ENCODE data around the gene MOB1B. TPM values are rescaled to one million over a fixed set of nuclear protein-coding genes. Genes with fewer than 3 reads are reported as not detected.
"Not testable (repeated sequence)": the region's sequence is repeated elsewhere in the genome, so short reads cannot be mapped to it uniquely, and the experiment has no call there.

MOB1B gene
- total and polyA plus RNA-seq, 4 donors: 13.3 to 36.0 (median 25.7) TPM

DNA sequence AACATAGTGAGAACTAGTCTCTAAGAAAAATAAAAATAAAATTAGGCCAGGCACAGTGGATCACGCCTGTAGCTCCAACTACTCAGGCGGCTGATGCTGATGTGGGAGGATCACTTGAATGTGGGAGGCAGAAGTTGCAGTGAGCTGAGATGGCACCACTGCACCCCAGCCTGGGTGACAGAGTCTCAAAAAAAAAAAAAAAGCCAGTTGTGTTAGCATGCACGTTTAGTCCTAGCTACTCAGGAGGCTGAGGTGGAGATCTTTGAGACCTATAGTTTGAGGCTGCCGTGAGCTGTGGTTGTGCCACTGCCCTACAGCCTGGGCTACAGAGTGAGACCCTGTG lies 93.8 kb downstream of the MOB1B start:
- H3K36me3 ChIP-seq (ENCODE audit: control insufficient read depth, insufficient read depth, low read length): peaks cover 4% of the 10 kb centered on the region
- 38% methylated on average over 4 of the region's 4 CpGs for WGBS (ENCODE audit: insufficient coverage)
- H3K27me3 ChIP-seq (ENCODE audit: control insufficient read depth, insufficient read depth, low read length): no peaks in the 10 kb centered on the region
- H3K4me1 ChIP-seq (ENCODE audit: control insufficient read depth, insufficient read depth, low read length): peaks cover 12% of the 10 kb centered on the region
- H3K27ac ChIP-seq (ENCODE audit: low read depth, low read length): no peak overlapping the region
- H3K9me3 ChIP-seq (ENCODE audit: control insufficient read depth, insufficient read depth, low read length): no peaks in the 10 kb centered on the region
- no peak overlapping the region for H3K4me3 ChIP-seq (ENCODE audit: low read depth, low read length)
- no peak for DNase-seq (ENCODE audit: low read depth in 4 of 6, low spot score in 6 of 6)

DNA sequence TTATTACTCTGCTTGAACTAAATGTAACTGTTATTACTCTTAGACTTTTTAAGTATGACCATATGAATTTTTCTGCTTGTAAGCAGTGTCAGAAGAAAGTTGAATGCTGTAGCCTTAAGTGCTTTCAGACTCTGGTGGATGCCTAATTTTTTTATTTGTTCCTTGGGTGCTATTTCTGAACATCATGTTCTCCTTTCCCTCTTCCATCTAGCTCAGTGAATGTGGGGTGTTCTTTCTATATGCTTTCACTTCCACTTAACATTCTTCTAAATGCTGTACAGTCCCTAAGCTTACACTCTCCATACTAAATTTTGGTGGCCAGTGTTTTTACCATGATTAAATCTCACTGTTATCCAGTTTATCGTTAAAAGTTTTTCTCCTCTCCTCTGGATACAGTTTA lies 94.9 kb downstream of the MOB1B start:
- WGBS (ENCODE audit: insufficient coverage): no CpG with 5 or more reads among the region's 1 CpG

DNA sequence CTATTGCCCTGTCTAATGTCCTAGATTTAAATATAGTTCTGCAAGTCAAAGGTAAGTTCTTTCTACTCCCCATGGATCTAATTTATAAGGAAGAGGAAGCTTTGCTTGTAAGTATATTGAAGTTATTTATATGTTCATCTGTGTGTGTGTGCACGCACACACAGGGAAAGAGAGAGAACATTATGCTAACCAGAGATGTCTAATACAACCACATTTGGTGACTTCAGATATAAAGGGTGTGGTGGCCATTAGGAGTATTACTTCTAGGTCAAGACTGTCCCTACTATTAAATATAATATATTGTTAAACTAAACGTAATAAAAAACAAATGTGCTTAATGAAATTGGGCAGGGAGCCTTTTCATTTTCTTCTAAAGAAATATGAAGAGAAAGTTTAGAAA lies 95.4 kb downstream of the MOB1B start:
- no CpG with 5 or more reads among the region's 2 CpGs for WGBS (ENCODE audit: insufficient coverage)
- no peak overlapping the region for H3K4me3 ChIP-seq (ENCODE audit: low read depth, low read length)
- H3K4me1 ChIP-seq (ENCODE audit: control insufficient read depth, insufficient read depth, low read length): peaks cover 12% of the 10 kb centered on the region
- DNase-seq (ENCODE audit: low read depth in 4 of 6, low spot score in 6 of 6): no peak
- no peaks in the 10 kb centered on the region for H3K27me3 ChIP-seq (ENCODE audit: control insufficient read depth, insufficient read depth, low read length)
- H3K9me3 ChIP-seq (ENCODE audit: control insufficient read depth, insufficient read depth, low read length): no peaks in the 10 kb centered on the region
- H3K27ac ChIP-seq (ENCODE audit: low read depth, low read length): no peak overlapping the region
- peaks cover 4% of the 10 kb centered on the region for H3K36me3 ChIP-seq (ENCODE audit: control insufficient read depth, insufficient read depth, low read length)

More for the DNA sequence above, 94.9 kb downstream of the MOB1B start:
- DNase-seq (ENCODE audit: low read depth in 4 of 6, low spot score in 6 of 6): no peak
- Histone ChIP-seq H3K27me3 (ENCODE audit: control insufficient read depth, insufficient read depth, low read length) (no peaks in the 10 kb centered on the region), H3K4me1 (ENCODE audit: control insufficient read depth, insufficient read depth, low read length) (peaks cover 12% of the 10 kb centered on the region), H3K9me3 (ENCODE audit: control insufficient read depth, insufficient read depth, low read length) (no peaks in the 10 kb centered on the region), H3K36me3 (ENCODE audit: control insufficient read depth, insufficient read depth, low read length) (peaks cover 4% of the 10 kb centered on the region), H3K27ac (ENCODE audit: low read depth, low read length) (no peak overlapping the region), H3K4me3 (ENCODE audit: low read depth, low read length) (no peak overlapping the region)

DNA sequence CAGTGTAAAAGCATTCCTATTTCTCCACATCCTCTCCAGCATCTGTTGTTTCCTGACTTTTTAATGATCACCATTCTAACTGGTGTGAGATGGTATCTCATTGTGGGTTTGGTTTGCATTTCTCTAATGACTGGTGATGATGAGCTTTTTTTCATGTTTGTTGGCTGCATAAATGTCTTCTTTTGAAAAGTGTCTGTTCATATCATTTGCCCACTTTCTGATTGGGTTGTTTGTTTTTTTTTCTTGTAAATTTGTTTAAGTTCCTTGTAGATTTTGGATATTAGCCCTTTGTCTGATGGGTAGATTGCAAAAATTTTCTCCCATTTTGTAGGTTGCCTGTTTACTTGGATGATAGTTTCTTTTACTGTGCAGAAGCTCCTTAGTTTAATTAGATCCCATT lies 97.5 kb downstream of the MOB1B start:
- H3K27ac ChIP-seq (ENCODE audit: low read depth, low read length); H3K36me3 ChIP-seq (ENCODE audit: control insufficient read depth, insufficient read depth, low read length); DNase-seq (ENCODE audit: low read depth in 4 of 6, low spot score in 6 of 6); H3K27me3 ChIP-seq (ENCODE audit: control insufficient read depth, insufficient read depth, low read length); H3K4me3 ChIP-seq (ENCODE audit: low read depth, low read length); H3K9me3 ChIP-seq (ENCODE audit: control insufficient read depth, insufficient read depth, low read length); H3K4me1 ChIP-seq (ENCODE audit: control insufficient read depth, insufficient read depth, low read length): not testable (repeated sequence)

DNA sequence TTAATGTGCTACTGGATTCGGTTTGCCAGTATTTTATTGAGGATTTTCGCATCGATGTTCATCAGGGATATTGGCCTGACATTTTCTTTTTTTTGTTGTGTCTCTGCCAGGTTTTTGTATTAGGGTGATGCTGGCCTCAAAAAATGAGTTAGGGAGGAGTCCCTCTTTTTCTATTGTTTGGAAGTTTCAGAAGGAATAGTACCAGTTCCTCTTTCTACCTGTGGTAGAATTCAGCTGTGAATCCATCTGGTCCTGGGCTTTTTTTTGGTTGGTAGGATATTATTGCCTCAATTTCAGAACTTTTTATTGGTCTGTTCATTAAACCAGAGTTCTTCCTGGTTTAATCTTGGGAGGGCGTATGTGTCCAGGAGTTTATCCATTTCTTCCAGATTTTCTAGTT lies 99.2 kb downstream of the MOB1B start:
- WGBS (ENCODE audit: insufficient coverage): 90% methylated on average over 3 of the region's 4 CpGs
- H3K27me3 ChIP-seq (ENCODE audit: control insufficient read depth, insufficient read depth, low read length); H3K36me3 ChIP-seq (ENCODE audit: control insufficient read depth, insufficient read depth, low read length); H3K4me1 ChIP-seq (ENCODE audit: control insufficient read depth, insufficient read depth, low read length); DNase-seq (ENCODE audit: low read depth in 4 of 6, low spot score in 6 of 6); H3K4me3 ChIP-seq (ENCODE audit: low read depth, low read length); H3K27ac ChIP-seq (ENCODE audit: low read depth, low read length); H3K9me3 ChIP-seq (ENCODE audit: control insufficient read depth, insufficient read depth, low read length): not testable (repeated sequence)

GRCh38 chr4:71004281-71004851 lies 102.2 kb downstream of the MOB1B start:
- no peak for DNase-seq (ENCODE audit: low read depth in 4 of 6, low spot score in 6 of 6)
- Histone ChIP-seq H3K27me3 (ENCODE audit: control insufficient read depth, insufficient read depth, low read length) (no peaks in the 10 kb centered on the region), H3K9me3 (ENCODE audit: control insufficient read depth, insufficient read depth, low read length) (no peaks in the 10 kb centered on the region), H3K27ac (ENCODE audit: low read depth, low read length) (no peak overlapping the region), H3K4me3 (ENCODE audit: low read depth, low read length) (no peak overlapping the region), H3K4me1 (ENCODE audit: control insufficient read depth, insufficient read depth, low read length) (no peaks in the 10 kb centered on the region), H3K36me3 (ENCODE audit: control insufficient read depth, insufficient read depth, low read length) (no peaks in the 10 kb centered on the region)
- 77% methylated on average over 6 of the region's 7 CpGs for WGBS (ENCODE audit: insufficient coverage)

DNA sequence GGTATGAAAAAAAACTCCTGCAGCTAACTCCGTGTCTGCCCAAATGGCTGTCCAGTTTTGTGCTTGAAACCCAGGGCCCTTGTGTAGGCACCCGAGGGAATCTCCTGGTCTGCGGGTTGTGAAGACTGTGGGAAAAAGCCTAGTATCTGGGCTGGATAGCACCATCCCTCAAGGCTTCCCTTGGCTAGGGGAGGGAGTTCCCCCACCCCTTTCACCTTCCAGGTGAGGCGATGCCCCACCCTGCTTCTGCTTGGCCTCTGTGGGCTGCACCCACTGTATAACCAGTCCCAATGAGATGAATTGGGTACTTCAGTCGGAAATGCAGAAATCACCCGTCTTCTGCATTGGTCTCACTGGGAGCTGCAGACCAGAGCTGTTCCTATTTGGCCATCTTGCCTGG lies 102.9 kb downstream of the MOB1B start:
- not testable (repeated sequence) for H3K9me3 ChIP-seq (ENCODE audit: control insufficient read depth, insufficient read depth, low read length); DNase-seq (ENCODE audit: low read depth in 4 of 6, low spot score in 6 of 6); H3K36me3 ChIP-seq (ENCODE audit: control insufficient read depth, insufficient read depth, low read length); H3K4me3 ChIP-seq (ENCODE audit: low read depth, low read length); H3K4me1 ChIP-seq (ENCODE audit: control insufficient read depth, insufficient read depth, low read length); H3K27me3 ChIP-seq (ENCODE audit: control insufficient read depth, insufficient read depth, low read length); H3K27ac ChIP-seq (ENCODE audit: low read depth, low read length)
- WGBS (ENCODE audit: insufficient coverage): 94% methylated on average over 6 of the region's 6 CpGs

DNA sequence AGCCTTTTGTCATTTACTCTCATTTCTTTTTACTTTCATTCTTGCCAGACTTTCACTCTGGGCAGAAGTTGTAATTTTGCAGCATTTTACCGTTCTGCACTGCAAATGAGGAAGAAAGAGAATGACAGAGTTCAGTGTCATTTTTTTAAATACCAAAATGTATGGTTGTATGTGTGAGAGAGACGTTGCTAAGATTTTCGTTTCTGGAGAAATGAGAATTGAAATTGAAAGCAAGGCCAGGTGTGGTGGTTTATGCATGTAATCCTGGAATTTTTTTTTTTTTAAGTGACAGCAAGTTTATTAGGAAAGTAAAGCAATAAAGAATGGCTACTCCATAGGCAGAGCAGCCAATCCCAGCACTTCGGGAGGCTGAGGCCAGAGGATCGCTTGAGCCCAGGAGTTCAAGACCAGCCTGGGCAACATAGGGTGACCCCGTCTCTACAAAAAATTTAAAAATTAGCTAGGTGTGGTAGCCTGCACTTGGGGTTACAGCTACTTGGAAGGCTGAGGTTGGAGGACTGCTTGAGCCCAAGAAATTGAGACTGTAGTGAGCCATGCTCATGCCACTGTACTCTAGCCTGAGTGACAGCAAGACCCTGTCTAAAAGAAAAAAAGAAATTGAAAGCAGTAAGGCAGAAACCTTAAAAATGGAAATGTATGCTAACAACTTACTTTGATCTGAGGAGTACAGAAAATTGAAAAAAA lies 104.2 kb downstream of the MOB1B start:
- Histone ChIP-seq H3K36me3 (ENCODE audit: control insufficient read depth, insufficient read depth, low read length) (no peaks in the 10 kb centered on the region), H3K27ac (ENCODE audit: low read depth, low read length) (no peak overlapping the region)
- 91% methylated on average over 4 of the region's 6 CpGs for WGBS (ENCODE audit: insufficient coverage)

GRCh38 chr4:71008196-71008595 lies 106.0 kb downstream of the MOB1B start:
- Histone ChIP-seq H3K9me3 (ENCODE audit: control insufficient read depth, insufficient read depth, low read length) (no peaks in the 10 kb centered on the region), H3K27me3 (ENCODE audit: control insufficient read depth, insufficient read depth, low read length) (no peaks in the 10 kb centered on the region), H3K27ac (ENCODE audit: low read depth, low read length) (no peak overlapping the region), H3K4me1 (ENCODE audit: control insufficient read depth, insufficient read depth, low read length) (no peaks in the 10 kb centered on the region), H3K4me3 (ENCODE audit: low read depth, low read length) (no peak overlapping the region), H3K36me3 (ENCODE audit: control insufficient read depth, insufficient read depth, low read length) (no peaks in the 10 kb centered on the region)
- WGBS (ENCODE audit: insufficient coverage): no CpG with 5 or more reads among the region's 2 CpGs
- DNase-seq (ENCODE audit: low read depth in 4 of 6, low spot score in 6 of 6): peak in 2 of 6 donors; percentile 40 to 50

More for the DNA sequence above, 104.2 kb downstream of the MOB1B start:
- no peak for DNase-seq (ENCODE audit: low read depth in 4 of 6, low spot score in 6 of 6)
- H3K9me3 ChIP-seq (ENCODE audit: control insufficient read depth, insufficient read depth, low read length): no peaks in the 10 kb centered on the region
- no peak overlapping the region for H3K4me3 ChIP-seq (ENCODE audit: low read depth, low read length)
- no peaks in the 10 kb centered on the region for H3K27me3 ChIP-seq (ENCODE audit: control insufficient read depth, insufficient read depth, low read length)
- H3K4me1 ChIP-seq (ENCODE audit: control insufficient read depth, insufficient read depth, low read length): no peaks in the 10 kb centered on the region

DNA sequence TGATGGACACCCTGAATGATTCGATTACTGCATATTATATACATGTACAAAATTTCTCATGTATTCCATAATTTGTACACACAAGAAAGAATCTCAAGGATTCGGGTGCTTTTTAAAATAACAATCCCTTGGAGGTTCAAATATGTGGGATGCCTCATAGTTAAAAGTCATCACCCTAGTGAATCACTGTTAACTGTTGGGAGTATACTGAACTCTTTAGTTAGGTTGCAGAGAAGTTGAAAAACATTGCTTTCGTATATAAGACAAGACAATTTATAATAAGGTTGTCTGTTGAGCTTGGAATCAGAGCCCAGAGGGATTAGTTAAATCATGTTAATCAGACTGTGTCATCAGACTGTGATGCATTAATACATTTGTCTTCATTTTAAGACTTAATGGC lies 106.9 kb downstream of the MOB1B start:
- Histone ChIP-seq H3K4me1 (ENCODE audit: control insufficient read depth, insufficient read depth, low read length) (no peaks in the 10 kb centered on the region), H3K4me3 (ENCODE audit: low read depth, low read length) (no peak overlapping the region), H3K27ac (ENCODE audit: low read depth, low read length) (no peak overlapping the region), H3K27me3 (ENCODE audit: control insufficient read depth, insufficient read depth, low read length) (no peaks in the 10 kb centered on the region), H3K9me3 (ENCODE audit: control insufficient read depth, insufficient read depth, low read length) (no peaks in the 10 kb centered on the region), H3K36me3 (ENCODE audit: control insufficient read depth, insufficient read depth, low read length) (no peaks in the 10 kb centered on the region)
- DNase-seq (ENCODE audit: low read depth in 4 of 6, low spot score in 6 of 6): no peak
- WGBS (ENCODE audit: insufficient coverage): no CpG with 5 or more reads among the region's 3 CpGs
